WTC11 (cell line): ENCODE results near the gene IL16. TPM values are rescaled to one million over a fixed set of nuclear protein-coding genes. Genes with fewer than 3 reads are reported as not detected.

ENCODE experiments used
- ATAC-seq: fragments of 200-7000 bp; cut with Tn5 transposase; 2 replicates; pipeline ENCODE4 v1.10.0; 2021; ENCODE audit warnings: mild to moderate bottlenecking, moderate library complexity
- CTCF ChIA-PET: fragments of 300-600 bp; sonication (Branson Sonifier 250); formaldehyde crosslinking; loops from one replicate; lab custom pipeline; 2021; ENCODE audit warnings: antibody characterized with exemption; lab: Charles Lee
- POLR2A ChIA-PET: fragments of 350-600 bp; sonication (Branson Sonifier 250); formaldehyde crosslinking; loops from one replicate; lab custom pipeline; 2021; ENCODE audit warnings: antibody characterized with exemption; lab: Charles Lee
- DNase-seq: peaks from one replicate; pipeline ENCODE4 v3.0.0; 2021; ENCODE audit warnings: low spot score
- H3K27ac Mint-ChIP-seq: 2 replicates; pipeline ENCODE4 v1.8.0; 2021; ENCODE audit warnings: mixed read lengths
- H3K27me3 Mint-ChIP-seq: 2 replicates; pipeline ENCODE4 v1.8.0; 2021; ENCODE audit warnings: low read depth, mild to moderate bottlenecking, moderate library complexity, mixed read lengths
- H3K36me3 Mint-ChIP-seq: 2 replicates; pipeline ENCODE4 v1.8.0; 2021; ENCODE audit warnings: mixed read lengths
- H3K4me1 Mint-ChIP-seq: 2 replicates; pipeline ENCODE4 v1.8.0; 2022; ENCODE audit warnings: mixed read lengths
- H3K4me3 Mint-ChIP-seq: 2 replicates; pipeline ENCODE4 v1.8.0; 2021; ENCODE audit warnings: mild to moderate bottlenecking, moderate library complexity, mixed read lengths
- H3K9me3 Mint-ChIP-seq: 2 replicates; pipeline ENCODE4 v1.8.0; 2021; ENCODE audit warnings: mixed read lengths
- CBFB ChIP-seq: sonication (generic); formaldehyde crosslinking; IDR thresholded peaks from 2 replicates; pipeline ENCODE4 v1.8.1; 2022; ENCODE audit warnings: mild to moderate bottlenecking, low read depth, missing genetic modification reagents
- GRHL2 ChIP-seq: fragments of 250-450 bp; sonication (Bioruptor Pico); IDR thresholded peaks from 2 replicates; pipeline ENCODE4 v1.8.0; 2022; ENCODE audit warnings: mild to moderate bottlenecking, moderate library complexity; ENCODE audit not compliant: insufficient replicate concordance, severe bottlenecking
- HMGA2 ChIP-seq: fragments of 250-450 bp; sonication (Bioruptor Pico); IDR thresholded peaks from 2 replicates; pipeline ENCODE4 v1.4.0; 2021; ENCODE audit warnings: mild to moderate bottlenecking, moderate library complexity
- NFATC4 ChIP-seq: fragments of 250-450 bp; sonication (Bioruptor Pico); IDR thresholded peaks from 2 replicates; pipeline ENCODE4 v1.9.0; 2021; ENCODE audit warnings: mild to moderate bottlenecking
- OVOL2 ChIP-seq: fragments of 250-450 bp; sonication (Bioruptor Pico); IDR thresholded peaks from 2 replicates; pipeline ENCODE4 v1.9.0; 2021; ENCODE audit warnings: mild to moderate bottlenecking, borderline replicate concordance
- SMAD3 ChIP-seq: sonication (generic); formaldehyde crosslinking; IDR thresholded peaks from 2 replicates; pipeline ENCODE4 v1.8.0; 2022; ENCODE audit warnings: missing genetic modification reagents, mild to moderate bottlenecking, borderline replicate concordance
- ZNF121 ChIP-seq: sonication (generic); formaldehyde crosslinking; IDR thresholded peaks from 2 replicates; pipeline ENCODE4 v1.8.0; 2023; ENCODE audit warnings: missing genetic modification reagents
- ZNF512 ChIP-seq: sonication (generic); formaldehyde crosslinking; IDR thresholded peaks from 2 replicates; pipeline ENCODE4 v1.8.1; 2022; ENCODE audit warnings: missing genetic modification reagents, borderline replicate concordance
- total RNA-seq: library from RNA; stranded (reverse); gene quantifications from 3 replicates; pipeline ENCODE4 v1.2.3, GENCODE V29; 2021

IL16 gene
- total RNA-seq, 1 experiment from 2014 or later, result 0.61 TPM

- TF ChIP-seq ZNF512 (CRISPR knock-in tag) (no peak), CBFB (CRISPR knock-in tag) (no peak), SMAD3 (CRISPR knock-in tag) (no peak)
Observed at GRCh38 chr15:81361891-81362290, 165.2 kb downstream of the IL16 start (continued).

- no peaks in the 10 kb centered on the region for H3K36me3 Mint-ChIP-seq
- CTCF ChIA-PET, result interaction anchor here (0.6 to 1.2 kb wide), 2 partner anchors 97 to 388 kb away, joined by 3 to 4 read pairs; no protein-coding TSS in a partner anchor
- TF ChIP-seq HMGA2 (CRISPR knock-in tag), result no peak
- no peak for TF ChIP-seq NFATC4 (CRISPR knock-in tag)
- no peak for TF ChIP-seq GRHL2 (CRISPR knock-in tag)
- no peak for TF ChIP-seq ZNF121 (CRISPR knock-in tag)
- H3K27ac Mint-ChIP-seq, result no peak overlapping the region
- no peaks in the 10 kb centered on the region for H3K27me3 Mint-ChIP-seq
- H3K9me3 Mint-ChIP-seq, result no peaks in the 10 kb centered on the region
- ATAC-seq, result no peak
- no peak overlapping the region for H3K4me3 Mint-ChIP-seq
- no peaks in the 10 kb centered on the region for H3K4me1 Mint-ChIP-seq
- POLR2A ChIA-PET, result no interaction called here
- DNase-seq, result no peak
Observed at GRCh38 chr15:81362790-81363189, 166.1 kb downstream of the IL16 start.

GRCh38 chr15:81363276-81363675, 166.6 kb downstream of the IL16 start:
- Mint-ChIP-seq H3K36me3 (no peaks in the 10 kb centered on the region), H3K4me1 (no peaks in the 10 kb centered on the region), H3K27ac (no peak overlapping the region), H3K27me3 (no peaks in the 10 kb centered on the region), H3K4me3 (no peak overlapping the region), H3K9me3 (no peaks in the 10 kb centered on the region)
- TF ChIP-seq OVOL2 (CRISPR knock-in tag), result no peak
- ChIA-PET CTCF (no interaction called here), POLR2A (no interaction called here)
- no peak for ATAC-seq
- DNase-seq, result no peak

Other genes starting within 250 kb of the IL16 start
- gene MESD, start 207.1 kb upstream of the IL16 start, total RNA-seq, result 26.9 to 28.3 TPM (median 27.9 TPM) in 3 replicates
- gene TLNRD1, start 196.0 kb upstream of the IL16 start, total RNA-seq, result 21.4 to 26.7 TPM (median 22.3 TPM) in 3 replicates
- not detected in 3 replicates for gene CFAP161, start 62.6 kb upstream of the IL16 start, total RNA-seq
- gene STARD5, start 127.3 kb downstream of the IL16 start, total RNA-seq, result 6.3 to 7.2 TPM (median 6.8 TPM) in 3 replicates
- not detected in 3 replicates for gene TMC3, start 177.3 kb downstream of the IL16 start, total RNA-seq